ENCODE data around the gene ZBTB11. TPM values are rescaled to one million over a fixed set of nuclear protein-coding genes. Genes with fewer than 3 reads are reported as not detected.

Gene ZBTB11
- total RNA-seq, 1 experiment from 2014 or later, result 20.4 TPM

DNA sequence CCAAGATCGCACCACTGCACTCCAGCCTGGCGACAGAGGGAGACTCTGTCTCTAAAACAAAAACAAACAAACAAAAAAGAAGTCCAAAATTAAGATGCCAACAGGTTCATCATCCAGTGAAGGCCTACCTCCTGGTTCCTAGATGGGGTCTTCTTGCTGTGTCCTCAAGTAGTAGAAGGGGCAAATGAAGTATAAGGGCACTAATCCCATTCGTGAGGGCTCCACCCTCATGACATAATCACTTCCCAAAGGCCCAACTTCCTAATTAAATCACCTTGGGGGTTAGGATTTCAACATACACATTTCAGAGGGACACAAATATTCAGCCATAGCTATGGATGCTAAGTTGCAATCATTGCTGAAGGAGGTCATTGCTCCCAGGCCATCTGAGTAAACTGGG is 57.2 kb downstream of the ZBTB11 start:
- H4K20me1 ChIP-seq (ENCODE audit: insufficient read depth), result no peaks in the 10 kb centered on the region
- no peaks in the 10 kb centered on the region for H3K36me3 ChIP-seq (ENCODE audit: control insufficient read depth in 1 of 2, insufficient read depth in 2 of 2, low read length in 2 of 2)
- intact Hi-C loops (cut with micrococcal nuclease), result no loop called here
- no peak overlapping the region for H3K27ac ChIP-seq (ENCODE audit: low read depth, low read length)
- DNase-seq (ENCODE audit: low read depth, low spot score) (no peak), ATAC-seq (no peak)
- H3K4me3 ChIP-seq (replicated peaks in 1 of 2; ENCODE audit: low read depth in 1 of 2, low read length in 2 of 2), result no peak overlapping the region
- H3K9me3 ChIP-seq (ENCODE audit: control insufficient read depth in 1 of 2, insufficient read depth in 1 of 2, low read depth in 1 of 2, low read length in 2 of 2), result no peaks in the 10 kb centered on the region
- no peaks in the 10 kb centered on the region for H3K9me2 ChIP-seq (ENCODE audit: insufficient read depth)
- H3K4me1 ChIP-seq (ENCODE audit: control insufficient read depth in 1 of 2, insufficient read depth in 2 of 2, low read length in 2 of 2), result no peaks in the 10 kb centered on the region
- H2AFZ ChIP-seq (ENCODE audit: low read depth, low read length, poor library complexity, severe bottlenecking), result no peak overlapping the region
- ChIA-PET CTCF (no interaction called here), RAD21 (ENCODE audit: low non-redundant PET in 1 of 2, low total read pairs in 2 of 2, uncharacterized antibody in 2 of 2, unreplicated experiment in 2 of 2) (no interaction called here), POLR2A (no interaction called here)
- no peaks in the 10 kb centered on the region for H3K27me3 ChIP-seq (ENCODE audit: insufficient read depth, low read length)
- TF ChIP-seq SRF (IDR thresholded peaks at IDR 0.05; ENCODE audit: low read depth) (no peak), SP1 (IDR thresholded peaks at IDR 0.05; ENCODE audit: low read depth) (no peak), JUND (IDR thresholded peaks at IDR 0.05) (no peak)
- H3K79me2 ChIP-seq (ENCODE audit: insufficient read depth, low read length), result no peaks in the 10 kb centered on the region
- H3K9ac ChIP-seq (ENCODE audit: low read length), result no peak overlapping the region
- no peak overlapping the region for H3K4me2 ChIP-seq (ENCODE audit: low read length)
- BruUV-seq (replicated peaks), result no TSS peak

- Histone ChIP-seq H3K27ac (ENCODE audit: low read depth, low read length) (no peak overlapping the region), H3K9me2 (ENCODE audit: insufficient read depth) (no peaks in the 10 kb centered on the region), H3K4me1 (ENCODE audit: control insufficient read depth in 1 of 2, insufficient read depth in 2 of 2, low read length in 2 of 2) (no peaks in the 10 kb centered on the region), H3K36me3 (ENCODE audit: control insufficient read depth in 1 of 2, insufficient read depth in 2 of 2, low read length in 2 of 2) (no peaks in the 10 kb centered on the region), H4K20me1 (ENCODE audit: insufficient read depth) (no peaks in the 10 kb centered on the region), H2AFZ (ENCODE audit: low read depth, low read length, poor library complexity, severe bottlenecking) (no peak overlapping the region), H3K4me2 (ENCODE audit: low read length) (no peak overlapping the region), H3K79me2 (ENCODE audit: insufficient read depth, low read length) (no peaks in the 10 kb centered on the region), H3K4me3 (replicated peaks in 1 of 2; ENCODE audit: low read depth in 1 of 2, low read length in 2 of 2) (no peak overlapping the region), H3K9ac (ENCODE audit: low read length) (no peak overlapping the region), H3K27me3 (ENCODE audit: insufficient read depth, low read length) (no peaks in the 10 kb centered on the region), H3K9me3 (ENCODE audit: control insufficient read depth in 1 of 2, insufficient read depth in 1 of 2, low read depth in 1 of 2, low read length in 2 of 2) (no peaks in the 10 kb centered on the region)
- RAD21 ChIA-PET (ENCODE audit: low non-redundant PET in 1 of 2, low total read pairs in 2 of 2, uncharacterized antibody in 2 of 2, unreplicated experiment in 2 of 2), result no interaction called here
- ATAC-seq (no peak), DNase-seq (ENCODE audit: low read depth, low spot score) (no peak)
- no TSS peak for BruUV-seq (replicated peaks)
- intact Hi-C loops (cut with micrococcal nuclease), result no loop called here
- CTCF ChIA-PET, result no interaction called here
- POLR2A ChIA-PET, result no interaction called here
- TF ChIP-seq, protein P1, sequence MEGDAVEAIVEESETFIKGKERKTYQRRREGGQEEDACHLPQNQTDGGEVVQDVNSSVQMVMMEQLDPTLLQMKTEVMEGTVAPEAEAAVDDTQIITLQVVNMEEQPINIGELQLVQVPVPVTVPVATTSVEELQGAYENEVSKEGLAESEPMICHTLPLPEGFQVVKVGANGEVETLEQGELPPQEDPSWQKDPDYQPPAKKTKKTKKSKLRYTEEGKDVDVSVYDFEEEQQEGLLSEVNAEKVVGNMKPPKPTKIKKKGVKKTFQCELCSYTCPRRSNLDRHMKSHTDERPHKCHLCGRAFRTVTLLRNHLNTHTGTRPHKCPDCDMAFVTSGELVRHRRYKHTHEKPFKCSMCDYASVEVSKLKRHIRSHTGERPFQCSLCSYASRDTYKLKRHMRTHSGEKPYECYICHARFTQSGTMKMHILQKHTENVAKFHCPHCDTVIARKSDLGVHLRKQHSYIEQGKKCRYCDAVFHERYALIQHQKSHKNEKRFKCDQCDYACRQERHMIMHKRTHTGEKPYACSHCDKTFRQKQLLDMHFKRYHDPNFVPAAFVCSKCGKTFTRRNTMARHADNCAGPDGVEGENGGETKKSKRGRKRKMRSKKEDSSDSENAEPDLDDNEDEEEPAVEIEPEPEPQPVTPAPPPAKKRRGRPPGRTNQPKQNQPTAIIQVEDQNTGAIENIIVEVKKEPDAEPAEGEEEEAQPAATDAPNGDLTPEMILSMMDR (IDR thresholded peaks at IDR 0.05 in 2 of 3, conservative IDR thresholded peaks at IDR 0.05 in 1 of 3; ENCODE audit: borderline replicate concordance in 1 of 3, insufficient read depth in 1 of 3, low read depth in 2 of 3, low read length in 2 of 3), result no peak
- TF ChIP-seq ATF3 (IDR thresholded peaks at IDR 0.05) (no peak), POLR2AphosphoS5 (IDR thresholded peaks at IDR 0.05; ENCODE audit: low read depth, low read length) (no peak), ELF1 (IDR thresholded peaks at IDR 0.05; ENCODE audit: borderline replicate concordance, low read depth) (no peak), EZH2 (IDR thresholded peaks at IDR 0.05) (no peak), SRF (IDR thresholded peaks at IDR 0.05; ENCODE audit: low read depth) (no peak), ZNF274 (IDR thresholded peaks at IDR 0.05; ENCODE audit: low read depth, low read length) (no peak), SP1 (IDR thresholded peaks at IDR 0.05; ENCODE audit: low read depth) (no peak), ZFX (IDR thresholded peaks at IDR 0.05) (no peak), CBX3 (IDR thresholded peaks at IDR 0.05; ENCODE audit: low read depth) (no peak), FOSL1 (IDR thresholded peaks at IDR 0.05; ENCODE audit: low read depth) (no peak), CEBPB (IDR thresholded peaks at IDR 0.05; ENCODE audit: low read depth) (no peak), YY1 (IDR thresholded peaks at IDR 0.05; ENCODE audit: extremely low read depth, insufficient replicate concordance, low read depth, low read length) (no peak), REST (IDR thresholded peaks at IDR 0.05; ENCODE audit: low read depth) (no peak), POLR2A (IDR thresholded peaks at IDR 0.05; ENCODE audit: borderline replicate concordance, extremely low read depth, insufficient read depth, insufficient read length) (no peak), EGR1 (IDR thresholded peaks at IDR 0.05; ENCODE audit: low read depth) (no peak), RAD21 (IDR thresholded peaks at IDR 0.05; ENCODE audit: low read depth) (no peak), JUND (IDR thresholded peaks at IDR 0.05) (no peak)
Observed at GRCh38 chr3:101618726-101619125, 58.2 kb downstream of the ZBTB11 start.
